T47D (cell line): ENCODE data around the gene WDR19.
"Not testable (repeated sequence)": the region's sequence is repeated elsewhere in the genome, so short reads cannot be mapped to it uniquely, and the experiment has no call there.

ENCODE experiments used
- DNase-seq, 2 experiments: peaks; one replicate each; pipeline versions ENCODE4 v3.0.0 to v3.0.0-alpha.2; 2011 to 2012; ENCODE audit warnings: low read depth in 1 of 2, low spot score in 1 of 2
- JUND ChIP-seq: IDR thresholded peaks from 2 replicates; pipeline ENCODE4 v1.6.1; 2012; ENCODE audit warnings: low read depth
- in situ Hi-C: cut with HindIII; loops from 2 replicates; pipeline ENCODE4 v1.10.0; 2016; ENCODE audit warnings: low sequenced_read_pairs, low pct_unique_long_range_greater_than_20kb

WDR19 gene

DNA sequence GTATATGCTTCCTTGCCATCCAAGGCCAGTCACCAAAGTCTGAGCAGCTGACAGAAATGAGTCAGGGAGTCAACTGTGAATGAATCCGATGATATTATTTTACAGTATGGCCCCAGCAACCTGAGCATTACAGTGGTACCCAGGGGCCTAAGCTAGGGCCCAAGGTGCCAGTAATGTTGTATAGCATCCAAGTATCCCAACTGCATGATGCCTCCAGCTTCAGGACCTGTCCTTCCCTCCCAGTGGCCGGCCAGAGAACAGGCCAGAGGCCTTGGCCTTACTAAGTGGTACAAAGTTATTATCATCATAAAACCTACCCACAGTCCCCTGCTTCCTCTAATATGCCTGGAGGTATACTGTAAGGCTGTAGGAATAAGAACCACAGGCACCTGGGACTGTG lies 103.9 kb downstream of the WDR19 start:
- in situ Hi-C loops, result no loop called here
- DNase-seq, result no peak

GRCh38 chr4:39287223-39287622 lies 104.9 kb downstream of the WDR19 start:
- no peak for DNase-seq
- in situ Hi-C loops, result no loop called here
- no peak for TF ChIP-seq JUND

More for the DNA sequence above, 103.9 kb downstream of the WDR19 start:
- TF ChIP-seq JUND, result no peak

- in situ Hi-C loops, result no loop called here
- no peak for DNase-seq
- no peak for TF ChIP-seq JUND
Measured at GRCh38 chr4:39291686-39292085, 109.4 kb downstream of the WDR19 start.

- in situ Hi-C loops, DNase-seq: not testable (repeated sequence)
Measured at GRCh38 chr4:39292433-39292832, 110.1 kb downstream of the WDR19 start.

GRCh38 chr4:39295784-39296183 lies 113.5 kb downstream of the WDR19 start:
- no peak for TF ChIP-seq JUND
- in situ Hi-C loops, result no loop called here
- no peak for DNase-seq

- in situ Hi-C loops, result no loop called here
- DNase-seq, result no peak
- no peak for TF ChIP-seq JUND
Measured at GRCh38 chr4:39302901-39303300, 120.6 kb downstream of the WDR19 start.

DNA sequence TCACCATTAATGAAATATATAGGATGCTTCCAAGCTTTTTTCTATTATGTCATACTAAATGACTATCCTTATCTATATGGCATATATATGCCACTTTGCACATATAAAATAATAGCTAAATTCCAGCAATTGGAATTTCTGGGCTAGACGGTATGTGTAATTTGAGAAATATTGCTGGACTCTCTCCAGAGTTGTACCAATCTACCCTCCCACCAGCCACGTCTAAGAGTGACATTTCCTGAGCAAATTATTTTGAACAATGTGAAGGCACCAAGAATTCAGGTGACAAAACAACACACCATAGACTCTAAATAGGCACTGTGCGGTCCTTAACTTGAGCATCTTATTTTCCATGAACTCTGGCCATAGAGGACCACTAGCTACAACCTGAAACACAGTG lies 121.5 kb downstream of the WDR19 start:
- in situ Hi-C loops, result no loop called here
- DNase-seq, result no peak
- TF ChIP-seq JUND, result no peak

GRCh38 chr4:39304651-39305050 lies 122.3 kb downstream of the WDR19 start:
- no peak for TF ChIP-seq JUND
- in situ Hi-C loops, result no loop called here
- DNase-seq, result no peak

GRCh38 chr4:39305912-39306677 lies 123.8 kb downstream of the WDR19 start:
- DNase-seq, result no peak
- TF ChIP-seq JUND, result no peak
- in situ Hi-C loops, result no loop called here

DNA sequence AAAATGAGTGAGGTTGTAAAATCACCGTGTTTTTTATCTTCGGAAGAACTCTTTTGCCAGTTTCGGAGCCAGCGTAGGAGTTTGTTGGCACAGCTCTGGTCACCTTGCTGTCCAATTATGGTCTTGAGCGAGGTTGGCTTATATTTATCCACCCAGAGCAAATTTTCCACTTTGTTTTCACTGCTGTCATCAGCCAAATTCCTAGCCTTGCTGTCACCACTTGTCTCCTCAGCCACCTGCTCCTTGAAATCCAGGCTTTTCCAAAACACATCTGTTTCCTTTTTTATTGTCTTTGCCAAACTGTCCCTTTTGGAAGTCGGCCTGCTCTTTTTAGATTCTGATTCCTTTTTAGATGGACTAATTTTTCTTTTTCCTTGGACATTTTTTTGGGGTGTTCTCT lies 126.3 kb downstream of the WDR19 start:
- no peak for DNase-seq
- no peak for TF ChIP-seq JUND
- in situ Hi-C loops, result no loop called here

DNA sequence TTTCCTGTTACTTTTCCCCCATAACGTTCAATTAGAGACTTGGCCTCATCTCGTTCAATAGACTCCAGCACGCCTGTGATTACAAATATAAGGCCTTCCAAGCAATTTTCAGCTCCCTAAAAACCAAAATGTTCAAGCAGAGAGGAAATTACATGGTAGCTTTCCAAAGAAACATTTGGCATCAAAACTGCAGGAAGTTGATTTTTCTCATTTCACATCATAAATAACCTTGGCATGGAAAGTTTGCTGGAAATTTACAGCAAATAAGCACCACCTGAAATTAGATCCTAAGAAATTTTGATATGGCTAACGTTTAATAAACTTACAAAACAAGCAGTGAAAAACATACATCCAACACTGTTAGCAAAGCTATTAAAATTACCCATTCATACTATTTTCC lies 130.5 kb downstream of the WDR19 start:
- no peak for TF ChIP-seq JUND
- DNase-seq, result no peak
- in situ Hi-C loops, result no loop called here

DNA sequence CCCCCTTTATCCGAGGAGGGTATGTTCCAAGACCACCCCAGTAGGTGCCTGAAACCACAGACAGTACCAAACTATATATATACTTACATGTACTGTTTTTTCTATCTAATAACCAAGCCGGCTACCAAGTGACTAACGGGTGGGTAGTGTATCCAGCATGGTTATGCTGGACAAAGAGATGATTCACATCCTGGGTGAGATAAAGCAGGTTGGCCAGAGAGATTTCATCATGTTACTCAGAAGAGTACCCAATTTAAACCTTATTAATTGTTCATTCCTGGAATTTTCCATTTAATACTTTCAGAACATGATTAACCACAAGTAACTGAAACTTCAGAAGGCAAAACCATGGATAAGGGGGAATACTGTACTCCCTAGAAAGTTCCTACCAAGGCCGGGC lies 137.3 kb downstream of the WDR19 start:
- DNase-seq, result no peak
- TF ChIP-seq JUND, result no peak
- in situ Hi-C loops, result no loop called here

GRCh38 chr4:39320381-39321115 lies 138.2 kb downstream of the WDR19 start:
- in situ Hi-C loops, result no loop called here
- no peak for TF ChIP-seq JUND
- DNase-seq, result no peak
